ENCODE measurements around the gene NEK10. TPM values are rescaled to one million over a fixed set of nuclear protein-coding genes. Genes with fewer than 3 reads are reported as not detected.

NEK10 gene
- total and polyA plus RNA-seq, 7 donors, result 0.44 to 20.3 (median 11.4) TPM; not detected in 2

GRCh38 chr3:27095553-27096222, 273.5 kb downstream of the NEK10 start:
- DNase-seq, result no peak
- H3K4me1 ChIP-seq, result no peaks in the 10 kb centered on the region
- intact Hi-C loops (cut with DNase I), result no loop called here
- WGBS, 2 donors, result 15 to 39% methylated on average over 2 of the region's 2 CpGs
- H3K36me3 ChIP-seq, result no peaks in the 10 kb centered on the region
- TF ChIP-seq EP300 (IDR thresholded peaks at IDR 0.05), result no peak
- no peak overlapping the region for H3K27ac ChIP-seq
- no peak overlapping the region for H3K4me3 ChIP-seq
- H3K27me3 ChIP-seq, result no peaks in the 10 kb centered on the region
- H3K9me3 ChIP-seq, result no peaks in the 10 kb centered on the region

- no peak for DNase-seq
- intact Hi-C loops (cut with DNase I), result no loop called here
- H3K9me3 ChIP-seq, result no peaks in the 10 kb centered on the region
- H3K27ac ChIP-seq, result no peak overlapping the region
- H3K36me3 ChIP-seq, result no peaks in the 10 kb centered on the region
- H3K4me3 ChIP-seq, result no peak overlapping the region
- no peak for TF ChIP-seq POLR2A (IDR thresholded peaks at IDR 0.05)
- TF ChIP-seq POLR2AphosphoS5 (IDR thresholded peaks at IDR 0.05), result no peak
- TF ChIP-seq CTCF (IDR thresholded peaks at IDR 0.05), result no peak
- TF ChIP-seq EP300 (IDR thresholded peaks at IDR 0.05), result no peak
- no peaks in the 10 kb centered on the region for H3K4me1 ChIP-seq
- H3K27me3 ChIP-seq, result no peaks in the 10 kb centered on the region
- 31 to 55% methylated on average over 4 of the region's 4 CpGs for WGBS, 2 donors
Measured at GRCh38 chr3:27094721-27095120, 274.5 kb downstream of the NEK10 start.

- Histone ChIP-seq H3K4me1 (no peaks in the 10 kb centered on the region), H3K27me3 (no peaks in the 10 kb centered on the region), H3K36me3 (no peaks in the 10 kb centered on the region), H3K4me3 (no peak overlapping the region), H3K9me3 (no peaks in the 10 kb centered on the region), H3K27ac (no peak overlapping the region)
- intact Hi-C loops (cut with DNase I), result no loop called here
- no peak for DNase-seq
- TF ChIP-seq EP300 (IDR thresholded peaks at IDR 0.05), result no peak
- TF ChIP-seq CTCF (IDR thresholded peaks at IDR 0.05), result no peak
- TF ChIP-seq POLR2AphosphoS5 (IDR thresholded peaks at IDR 0.05), result no peak
- no peak for TF ChIP-seq POLR2A (IDR thresholded peaks at IDR 0.05)
- 42 to 46% methylated on average over 2 of the region's 2 CpGs for WGBS, 2 donors
Measured at GRCh38 chr3:27093771-27094170, 275.4 kb downstream of the NEK10 start.

GRCh38 chr3:27090275-27091041, 278.7 kb downstream of the NEK10 start:
- H3K4me1 ChIP-seq, result no peaks in the 10 kb centered on the region
- no peaks in the 10 kb centered on the region for H3K9me3 ChIP-seq
- no peaks in the 10 kb centered on the region for H3K27me3 ChIP-seq
- WGBS, 2 donors, result 76 to 86% methylated on average over 6 of the region's 6 CpGs
- no peak overlapping the region for H3K27ac ChIP-seq
- no peaks in the 10 kb centered on the region for H3K36me3 ChIP-seq
- no peak for TF ChIP-seq EP300 (IDR thresholded peaks at IDR 0.05)
- no peak for TF ChIP-seq POLR2AphosphoS5 (IDR thresholded peaks at IDR 0.05)
- no peak for TF ChIP-seq POLR2A (IDR thresholded peaks at IDR 0.05)
- TF ChIP-seq CTCF (IDR thresholded peaks at IDR 0.05), result no peak
- H3K4me3 ChIP-seq, result no peak overlapping the region
- DNase-seq, result no peak
- intact Hi-C loops (cut with DNase I), result no loop called here

- Histone ChIP-seq H3K9me3 (no peaks in the 10 kb centered on the region), H3K27me3 (no peaks in the 10 kb centered on the region), H3K4me1 (no peaks in the 10 kb centered on the region), H3K27ac (no peak overlapping the region), H3K36me3 (no peaks in the 10 kb centered on the region), H3K4me3 (no peak overlapping the region)
- intact Hi-C loops (cut with DNase I), result no loop called here
- TF ChIP-seq POLR2A (IDR thresholded peaks at IDR 0.05) (no peak), POLR2AphosphoS5 (IDR thresholded peaks at IDR 0.05) (no peak), CTCF (IDR thresholded peaks at IDR 0.05) (no peak), EP300 (IDR thresholded peaks at IDR 0.05) (no peak)
- WGBS, 2 donors, result 46 to 62% methylated on average over 1 of the region's 1 CpG
- no peak for DNase-seq
Measured at GRCh38 chr3:27089645-27090044, 279.5 kb downstream of the NEK10 start.
